ENCODE data around the gene ARL14EP. TPM values are rescaled to one million over a fixed set of nuclear protein-coding genes. Genes with fewer than 3 reads are reported as not detected.

The ARL14EP gene
- total RNA-seq, 4 donors from 2014 or later, result 10.8 to 17.2 (median 14.6) TPM

DNA sequence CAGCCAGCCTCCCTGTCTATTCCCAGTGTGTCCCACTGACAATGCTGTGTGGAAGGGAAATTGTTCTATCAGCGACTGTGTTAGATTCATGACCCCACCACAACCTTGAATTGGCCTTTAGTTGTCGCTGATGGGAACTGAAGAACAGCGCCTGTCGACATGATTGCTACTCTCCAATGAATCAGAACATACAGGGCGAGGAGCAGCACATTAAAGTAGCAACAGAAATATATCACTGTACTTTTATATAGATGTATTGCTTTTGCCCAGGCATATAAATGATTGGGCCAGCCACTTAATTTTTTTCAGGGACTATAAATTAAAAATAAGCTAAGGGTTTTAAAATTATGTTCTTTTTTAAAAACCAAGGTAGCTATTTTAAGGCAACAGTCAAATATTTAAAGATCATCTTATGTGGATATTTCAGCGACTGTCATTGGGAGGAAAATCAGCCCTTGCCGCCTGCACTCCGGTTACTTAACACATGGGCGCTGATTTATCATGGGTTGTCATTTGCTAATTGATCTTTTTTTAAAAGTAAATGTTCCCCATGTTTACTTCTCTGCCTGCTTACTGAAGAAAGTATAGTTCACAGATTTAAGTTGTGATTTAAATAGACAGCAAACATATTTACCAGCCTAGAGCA is 42.1 kb downstream of the ARL14EP start:
- no peak for TF ChIP-seq POLR2A (IDR thresholded peaks at IDR 0.05)
- WGBS, 2 donors, result 88 to 90% methylated on average over 9 of the region's 9 CpGs
- H3K4me3 ChIP-seq (ENCODE audit: low read depth, poor library complexity, severe bottlenecking), result no peak overlapping the region
- intact Hi-C loops (cut with DNase I; ENCODE audit: low total_unique reads), result no loop called here
- no peak for DNase-seq (ENCODE audit: low spot score in 2 of 2)

DNA sequence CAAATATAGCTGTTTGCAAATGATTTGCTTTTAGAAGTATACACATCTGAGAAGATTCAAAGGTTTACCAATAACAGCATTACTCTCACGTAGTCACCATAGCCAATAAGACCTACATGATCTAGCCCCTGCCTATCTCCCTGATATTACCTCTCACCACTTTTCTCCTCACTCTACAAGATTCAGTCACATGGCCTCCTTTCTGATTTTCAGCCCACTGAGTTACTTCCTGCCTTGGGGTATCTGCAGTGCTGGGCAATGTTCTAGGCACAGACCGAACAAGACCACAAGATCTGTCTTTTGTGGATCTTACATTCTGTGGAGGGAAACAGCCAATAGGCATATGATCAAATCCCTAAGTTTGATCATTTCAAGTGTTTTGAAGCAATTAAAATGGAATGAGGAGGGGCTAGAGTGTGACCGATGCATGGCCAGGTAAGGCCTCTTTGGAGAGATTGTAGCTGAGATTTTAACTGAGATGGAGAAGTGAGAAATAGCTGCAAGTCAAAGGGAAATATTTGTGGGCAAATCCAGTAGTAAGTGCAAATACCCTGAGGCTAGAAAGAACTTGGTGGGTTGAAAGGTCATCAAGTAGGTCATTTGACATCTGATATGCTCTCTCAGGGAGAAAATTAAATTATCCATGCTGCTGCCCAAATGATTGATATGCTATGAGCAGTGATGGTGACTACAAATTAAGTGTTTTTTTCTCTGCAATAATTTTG is 43.1 kb downstream of the ARL14EP start:
- no peak for DNase-seq (ENCODE audit: low spot score in 2 of 2)
- intact Hi-C loops (cut with DNase I; ENCODE audit: low total_unique reads), result no loop called here
- no peak overlapping the region for H3K4me3 ChIP-seq (ENCODE audit: low read depth, poor library complexity, severe bottlenecking)
- TF ChIP-seq, protein P1, sequence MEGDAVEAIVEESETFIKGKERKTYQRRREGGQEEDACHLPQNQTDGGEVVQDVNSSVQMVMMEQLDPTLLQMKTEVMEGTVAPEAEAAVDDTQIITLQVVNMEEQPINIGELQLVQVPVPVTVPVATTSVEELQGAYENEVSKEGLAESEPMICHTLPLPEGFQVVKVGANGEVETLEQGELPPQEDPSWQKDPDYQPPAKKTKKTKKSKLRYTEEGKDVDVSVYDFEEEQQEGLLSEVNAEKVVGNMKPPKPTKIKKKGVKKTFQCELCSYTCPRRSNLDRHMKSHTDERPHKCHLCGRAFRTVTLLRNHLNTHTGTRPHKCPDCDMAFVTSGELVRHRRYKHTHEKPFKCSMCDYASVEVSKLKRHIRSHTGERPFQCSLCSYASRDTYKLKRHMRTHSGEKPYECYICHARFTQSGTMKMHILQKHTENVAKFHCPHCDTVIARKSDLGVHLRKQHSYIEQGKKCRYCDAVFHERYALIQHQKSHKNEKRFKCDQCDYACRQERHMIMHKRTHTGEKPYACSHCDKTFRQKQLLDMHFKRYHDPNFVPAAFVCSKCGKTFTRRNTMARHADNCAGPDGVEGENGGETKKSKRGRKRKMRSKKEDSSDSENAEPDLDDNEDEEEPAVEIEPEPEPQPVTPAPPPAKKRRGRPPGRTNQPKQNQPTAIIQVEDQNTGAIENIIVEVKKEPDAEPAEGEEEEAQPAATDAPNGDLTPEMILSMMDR (IDR thresholded peaks at IDR 0.05), result no peak
- TF ChIP-seq POLR2A (IDR thresholded peaks at IDR 0.05), result no peak
- 95 to 97% methylated on average over 3 of the region's 3 CpGs for WGBS, 2 donors

DNA sequence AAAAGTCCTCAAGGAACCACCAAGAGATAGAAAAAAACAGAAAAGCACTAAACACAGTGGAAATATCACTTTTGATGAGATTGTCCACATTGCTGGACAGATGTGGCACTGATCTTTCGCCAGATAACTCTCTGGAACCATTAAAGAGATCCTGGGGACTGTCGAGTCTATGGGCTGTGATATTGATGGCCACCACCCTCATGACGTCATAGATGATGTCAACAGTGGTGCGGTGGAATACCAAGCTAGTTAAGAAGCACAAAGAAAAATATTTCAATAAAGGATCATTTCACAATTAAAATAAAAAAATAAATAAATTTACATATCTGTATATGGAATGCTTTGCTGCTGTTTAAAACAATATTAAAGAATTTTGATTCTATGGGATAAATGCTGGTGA is 45.5 kb downstream of the ARL14EP start:
- TF ChIP-seq POLR2A (IDR thresholded peaks at IDR 0.05), result no peak
- DNase-seq (ENCODE audit: low spot score in 2 of 2), result no peak
- WGBS, 2 donors, result 85 to 89% methylated on average over 4 of the region's 4 CpGs
- no peak overlapping the region for H3K4me3 ChIP-seq (ENCODE audit: low read depth, poor library complexity, severe bottlenecking)
- intact Hi-C loops (cut with DNase I; ENCODE audit: low total_unique reads), result no loop called here

DNA sequence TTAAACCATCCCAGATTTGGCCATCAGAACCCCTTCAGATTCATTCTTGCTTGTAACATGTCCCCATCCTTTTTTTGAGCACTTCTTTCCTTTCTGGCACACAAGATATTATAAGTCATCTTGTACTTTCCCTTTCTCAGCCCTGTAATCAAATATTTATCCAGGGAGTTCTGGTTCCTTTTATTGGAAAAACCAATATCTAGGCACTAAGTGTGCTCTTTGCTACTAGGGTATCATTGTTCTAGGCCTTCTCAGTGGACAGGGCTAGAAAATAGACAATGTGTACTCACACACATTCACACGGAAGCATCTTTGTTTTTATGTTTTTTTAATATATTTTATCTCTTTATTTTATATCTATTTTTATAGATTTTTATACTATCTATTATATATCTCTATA is 47.3 kb downstream of the ARL14EP start:
- DNase-seq (ENCODE audit: low spot score in 2 of 2), result no peak
- no peak overlapping the region for H3K4me3 ChIP-seq (ENCODE audit: low read depth, poor library complexity, severe bottlenecking)
- 86 to 95% methylated on average over 1 of the region's 1 CpG for WGBS, 2 donors
- TF ChIP-seq, protein P1 (IDR thresholded peaks at IDR 0.05), result no peak
- no peak for TF ChIP-seq POLR2A (IDR thresholded peaks at IDR 0.05)
- intact Hi-C loops (cut with DNase I; ENCODE audit: low total_unique reads), result no loop called here

DNA sequence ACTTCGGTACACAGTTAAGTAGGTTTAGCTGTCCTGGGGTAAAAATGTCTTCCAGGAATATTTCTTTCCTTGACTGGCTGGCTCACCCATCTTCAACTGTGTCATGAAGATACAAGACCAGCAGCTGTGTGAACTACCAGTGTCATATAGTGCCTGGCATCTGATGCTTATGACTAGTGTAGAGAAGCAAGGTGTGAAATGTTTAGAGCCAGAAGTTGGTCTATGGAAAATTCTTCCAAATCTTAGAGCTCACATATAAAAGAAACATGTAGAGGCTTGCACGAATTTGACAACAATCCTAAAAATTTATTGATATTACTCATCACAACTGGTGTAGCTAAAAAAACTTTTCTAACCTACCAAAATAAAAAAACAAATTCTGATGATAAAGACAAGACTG is 54.4 kb downstream of the ARL14EP start:
- intact Hi-C loops (cut with DNase I; ENCODE audit: low total_unique reads), result no loop called here
- no peak for DNase-seq (ENCODE audit: low spot score in 2 of 2)
- 51 to 61% methylated on average over 2 of the region's 2 CpGs for WGBS, 2 donors
- TF ChIP-seq POLR2A (IDR thresholded peaks at IDR 0.05), result no peak
- TF ChIP-seq, protein P1 (IDR thresholded peaks at IDR 0.05), result no peak
- no peak overlapping the region for H3K4me3 ChIP-seq (ENCODE audit: low read depth, poor library complexity, severe bottlenecking)

DNA sequence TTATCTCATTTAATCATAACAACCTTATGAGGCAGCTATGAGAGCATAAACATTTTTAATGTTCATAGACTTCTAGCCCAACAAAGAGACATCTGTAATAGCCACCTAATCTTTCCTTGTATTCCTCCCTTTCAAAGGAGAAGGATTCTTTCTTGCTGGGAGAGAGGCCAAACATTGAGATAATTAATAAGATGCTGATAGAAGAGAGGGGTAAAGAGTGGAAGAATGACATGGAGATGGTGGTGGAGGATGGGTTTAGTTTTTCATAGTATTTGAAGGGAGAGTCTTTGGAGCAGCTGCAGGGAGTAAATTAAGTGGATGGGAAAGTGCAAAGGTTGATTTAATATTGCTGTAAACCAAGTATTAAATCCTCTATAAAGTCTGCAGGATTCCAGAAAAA is 57.9 kb downstream of the ARL14EP start:
- DNase-seq (ENCODE audit: low spot score in 2 of 2), result no peak
- H3K4me3 ChIP-seq (ENCODE audit: low read depth, poor library complexity, severe bottlenecking), result no peak overlapping the region
- TF ChIP-seq, protein P1 (IDR thresholded peaks at IDR 0.05), result no peak
- no peak for TF ChIP-seq POLR2A (IDR thresholded peaks at IDR 0.05)
- intact Hi-C loops (cut with DNase I; ENCODE audit: low total_unique reads), result no loop called here

DNA sequence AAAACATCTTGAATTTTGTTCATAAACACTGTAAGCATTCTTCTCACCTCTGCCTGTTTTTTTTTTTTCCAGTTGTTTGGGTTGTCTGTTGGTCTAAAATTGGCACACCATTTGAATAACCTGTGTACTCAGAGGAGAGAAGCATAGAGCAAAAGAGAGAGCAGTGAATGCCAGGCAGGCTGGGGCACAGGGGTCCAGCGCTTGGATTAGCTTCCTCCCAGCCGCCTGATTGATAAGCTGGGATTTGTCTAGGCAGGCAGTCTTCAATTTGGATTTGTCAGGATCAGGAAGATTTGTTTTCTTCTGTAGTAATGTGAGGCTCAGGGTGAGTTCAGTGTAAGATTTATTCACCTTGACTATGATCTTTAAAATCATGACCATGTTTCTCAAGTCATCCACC is 59.0 kb downstream of the ARL14EP start:
- TF ChIP-seq, protein P1 (IDR thresholded peaks at IDR 0.05), result no peak
- no peak for TF ChIP-seq POLR2A (IDR thresholded peaks at IDR 0.05)
- 45 to 55% methylated on average over 2 of the region's 2 CpGs for WGBS, 2 donors
- intact Hi-C loops (cut with DNase I; ENCODE audit: low total_unique reads), result no loop called here
- DNase-seq (ENCODE audit: low spot score in 2 of 2), result no peak
- no peak overlapping the region for H3K4me3 ChIP-seq (ENCODE audit: low read depth, poor library complexity, severe bottlenecking)
